SK-N-SH treated with all-trans-retinoic acid at 6 μM for 48 hours (cell line): Measurements from ENCODE around the gene CHEK2.

Source experiments
- ARNTL ChIP-seq: fragments of 450-650 bp; formaldehyde crosslinking; IDR thresholded peaks from 2 replicates; pipeline ENCODE4 v1.5.0; 2020; ENCODE audit warnings: low read depth, mild to moderate bottlenecking, moderate library complexity, borderline replicate concordance
- CSDC2 ChIP-seq: fragments of 250-450 bp; sonication (Bioruptor Pico); IDR thresholded peaks from 2 replicates; pipeline ENCODE4 v1.5.0; 2020; ENCODE audit warnings: mild to moderate bottlenecking, moderate library complexity
- GLIS3 ChIP-seq: fragments of 250-450 bp; sonication (Bioruptor Pico); IDR thresholded peaks from 2 replicates; pipeline ENCODE4 v1.5.0; 2020; ENCODE audit warnings: mild to moderate bottlenecking, moderate library complexity
- RARB ChIP-seq: fragments of 250-450 bp; sonication (Bioruptor Pico); IDR thresholded peaks from 2 replicates; pipeline ENCODE4 v1.8.0; 2021; ENCODE audit warnings: mild to moderate bottlenecking, moderate library complexity
- SNAI2 ChIP-seq: fragments of 250-450 bp; sonication (Bioruptor Pico); IDR thresholded peaks from 2 replicates; pipeline ENCODE4 v1.5.0; 2020; ENCODE audit warnings: mild to moderate bottlenecking, moderate library complexity
- TOX ChIP-seq: fragments of 250-450 bp; sonication (Bioruptor Pico); IDR thresholded peaks from 2 replicates; pipeline ENCODE4 v1.8.0; 2021; ENCODE audit warnings: mild to moderate bottlenecking, moderate library complexity, borderline replicate concordance
- ZFP3 ChIP-seq: fragments of 250-450 bp; sonication (Bioruptor Pico); IDR thresholded peaks from 2 replicates; pipeline ENCODE4 v1.5.0; 2020; ENCODE audit warnings: mild to moderate bottlenecking, moderate library complexity
- ZFP30 ChIP-seq: fragments of 450-650 bp; formaldehyde crosslinking; IDR thresholded peaks from 2 replicates; pipeline ENCODE4 v1.5.0; 2022; ENCODE audit warnings: mild to moderate bottlenecking, moderate library complexity
- ZNF565 ChIP-seq: fragments of 450-650 bp; formaldehyde crosslinking; conservative IDR thresholded peaks from 2 replicates; pipeline ENCODE4 v1.5.0; 2020; ENCODE audit warnings: low read depth, mild to moderate bottlenecking, moderate library complexity
- ZNF8 ChIP-seq: fragments of 450-650 bp; formaldehyde crosslinking; IDR thresholded peaks from 2 replicates; pipeline ENCODE4 v1.5.0; 2020; ENCODE audit warnings: mild to moderate bottlenecking, moderate library complexity
- TF ChIP-seq, protein P1 (sequence below): fragments of 250-450 bp; sonication (Bioruptor Pico); IDR thresholded peaks from 2 replicates; pipeline ENCODE4 v1.5.0; 2020; ENCODE audit warnings: mild to moderate bottlenecking, moderate library complexity
- TF ChIP-seq, protein P2 (sequence below): fragments of 250-450 bp; sonication (Bioruptor Pico); IDR thresholded peaks from 2 replicates; pipeline ENCODE4 v1.5.1; 2021; ENCODE audit warnings: mild to moderate bottlenecking, moderate library complexity
- TF ChIP-seq, protein P3 (sequence below): fragments of 250-450 bp; sonication (Bioruptor Pico); IDR thresholded peaks from 2 replicates; pipeline ENCODE4 v1.8.0; 2020; ENCODE audit warnings: mild to moderate bottlenecking, moderate library complexity, borderline replicate concordance
- TF ChIP-seq, protein P4 (sequence below): fragments of 250-450 bp; sonication (Bioruptor Pico); IDR thresholded peaks from 2 replicates; pipeline ENCODE4 v1.5.1; 2020; ENCODE audit warnings: low read depth, mild to moderate bottlenecking, moderate library complexity

DNA sequence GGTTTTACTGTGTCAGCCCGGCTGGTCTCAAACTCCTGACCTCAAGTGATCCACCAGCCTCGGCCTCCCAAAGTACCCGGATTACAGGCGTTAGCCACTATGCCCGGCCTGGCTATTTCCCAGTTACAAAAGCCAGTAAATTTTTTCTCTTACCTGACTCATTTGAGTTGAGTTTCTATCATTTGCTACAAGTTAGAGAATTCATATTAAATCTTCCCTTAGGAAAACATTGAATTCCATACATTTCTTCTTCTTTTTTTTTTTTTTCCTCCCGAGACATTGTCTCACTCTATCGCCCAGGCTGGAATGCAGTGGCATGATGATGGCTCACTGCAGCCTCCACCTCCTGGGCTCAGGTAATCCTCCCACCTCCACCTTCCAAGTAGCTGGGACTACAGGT lies 26.0 kb downstream of the CHEK2 start:
- TF ChIP-seq, protein P1, sequence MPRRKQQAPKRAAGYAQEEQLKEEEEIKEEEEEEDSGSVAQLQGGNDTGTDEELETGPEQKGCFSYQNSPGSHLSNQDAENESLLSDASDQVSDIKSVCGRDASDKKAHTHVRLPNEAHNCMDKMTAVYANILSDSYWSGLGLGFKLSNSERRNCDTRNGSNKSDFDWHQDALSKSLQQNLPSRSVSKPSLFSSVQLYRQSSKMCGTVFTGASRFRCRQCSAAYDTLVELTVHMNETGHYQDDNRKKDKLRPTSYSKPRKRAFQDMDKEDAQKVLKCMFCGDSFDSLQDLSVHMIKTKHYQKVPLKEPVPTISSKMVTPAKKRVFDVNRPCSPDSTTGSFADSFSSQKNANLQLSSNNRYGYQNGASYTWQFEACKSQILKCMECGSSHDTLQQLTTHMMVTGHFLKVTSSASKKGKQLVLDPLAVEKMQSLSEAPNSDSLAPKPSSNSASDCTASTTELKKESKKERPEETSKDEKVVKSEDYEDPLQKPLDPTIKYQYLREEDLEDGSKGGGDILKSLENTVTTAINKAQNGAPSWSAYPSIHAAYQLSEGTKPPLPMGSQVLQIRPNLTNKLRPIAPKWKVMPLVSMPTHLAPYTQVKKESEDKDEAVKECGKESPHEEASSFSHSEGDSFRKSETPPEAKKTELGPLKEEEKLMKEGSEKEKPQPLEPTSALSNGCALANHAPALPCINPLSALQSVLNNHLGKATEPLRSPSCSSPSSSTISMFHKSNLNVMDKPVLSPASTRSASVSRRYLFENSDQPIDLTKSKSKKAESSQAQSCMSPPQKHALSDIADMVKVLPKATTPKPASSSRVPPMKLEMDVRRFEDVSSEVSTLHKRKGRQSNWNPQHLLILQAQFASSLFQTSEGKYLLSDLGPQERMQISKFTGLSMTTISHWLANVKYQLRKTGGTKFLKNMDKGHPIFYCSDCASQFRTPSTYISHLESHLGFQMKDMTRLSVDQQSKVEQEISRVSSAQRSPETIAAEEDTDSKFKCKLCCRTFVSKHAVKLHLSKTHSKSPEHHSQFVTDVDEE (CRISPR knock-in tag): no peak
- TF ChIP-seq RARB (CRISPR knock-in tag) (no peak), TOX (CRISPR knock-in tag) (no peak), ZNF8 (no peak), GLIS3 (CRISPR knock-in tag) (no peak), SNAI2 (CRISPR knock-in tag) (no peak), ARNTL (CRISPR knock-in tag) (no peak), ZFP30 (CRISPR knock-in tag) (no peak), ZFP3 (no peak), ZNF565 (CRISPR knock-in tag) (no peak), CSDC2 (CRISPR knock-in tag) (no peak)
- TF ChIP-seq, protein P2, sequence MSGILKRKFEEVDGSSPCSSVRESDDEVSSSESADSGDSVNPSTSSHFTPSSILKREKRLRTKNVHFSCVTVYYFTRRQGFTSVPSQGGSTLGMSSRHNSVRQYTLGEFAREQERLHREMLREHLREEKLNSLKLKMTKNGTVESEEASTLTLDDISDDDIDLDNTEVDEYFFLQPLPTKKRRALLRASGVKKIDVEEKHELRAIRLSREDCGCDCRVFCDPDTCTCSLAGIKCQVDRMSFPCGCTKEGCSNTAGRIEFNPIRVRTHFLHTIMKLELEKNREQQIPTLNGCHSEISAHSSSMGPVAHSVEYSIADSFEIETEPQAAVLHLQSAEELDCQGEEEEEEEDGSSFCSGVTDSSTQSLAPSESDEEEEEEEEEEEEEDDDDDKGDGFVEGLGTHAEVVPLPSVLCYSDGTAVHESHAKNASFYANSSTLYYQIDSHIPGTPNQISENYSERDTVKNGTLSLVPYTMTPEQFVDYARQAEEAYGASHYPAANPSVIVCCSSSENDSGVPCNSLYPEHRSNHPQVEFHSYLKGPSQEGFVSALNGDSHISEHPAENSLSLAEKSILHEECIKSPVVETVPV (CRISPR knock-in tag): no peak
- TF ChIP-seq, protein P3, sequence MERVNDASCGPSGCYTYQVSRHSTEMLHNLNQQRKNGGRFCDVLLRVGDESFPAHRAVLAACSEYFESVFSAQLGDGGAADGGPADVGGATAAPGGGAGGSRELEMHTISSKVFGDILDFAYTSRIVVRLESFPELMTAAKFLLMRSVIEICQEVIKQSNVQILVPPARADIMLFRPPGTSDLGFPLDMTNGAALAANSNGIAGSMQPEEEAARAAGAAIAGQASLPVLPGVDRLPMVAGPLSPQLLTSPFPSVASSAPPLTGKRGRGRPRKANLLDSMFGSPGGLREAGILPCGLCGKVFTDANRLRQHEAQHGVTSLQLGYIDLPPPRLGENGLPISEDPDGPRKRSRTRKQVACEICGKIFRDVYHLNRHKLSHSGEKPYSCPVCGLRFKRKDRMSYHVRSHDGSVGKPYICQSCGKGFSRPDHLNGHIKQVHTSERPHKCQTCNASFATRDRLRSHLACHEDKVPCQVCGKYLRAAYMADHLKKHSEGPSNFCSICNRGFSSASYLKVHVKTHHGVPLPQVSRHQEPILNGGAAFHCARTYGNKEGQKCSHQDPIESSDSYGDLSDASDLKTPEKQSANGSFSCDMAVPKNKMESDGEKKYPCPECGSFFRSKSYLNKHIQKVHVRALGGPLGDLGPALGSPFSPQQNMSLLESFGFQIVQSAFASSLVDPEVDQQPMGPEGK (CRISPR knock-in tag): no peak
- TF ChIP-seq, protein P4, sequence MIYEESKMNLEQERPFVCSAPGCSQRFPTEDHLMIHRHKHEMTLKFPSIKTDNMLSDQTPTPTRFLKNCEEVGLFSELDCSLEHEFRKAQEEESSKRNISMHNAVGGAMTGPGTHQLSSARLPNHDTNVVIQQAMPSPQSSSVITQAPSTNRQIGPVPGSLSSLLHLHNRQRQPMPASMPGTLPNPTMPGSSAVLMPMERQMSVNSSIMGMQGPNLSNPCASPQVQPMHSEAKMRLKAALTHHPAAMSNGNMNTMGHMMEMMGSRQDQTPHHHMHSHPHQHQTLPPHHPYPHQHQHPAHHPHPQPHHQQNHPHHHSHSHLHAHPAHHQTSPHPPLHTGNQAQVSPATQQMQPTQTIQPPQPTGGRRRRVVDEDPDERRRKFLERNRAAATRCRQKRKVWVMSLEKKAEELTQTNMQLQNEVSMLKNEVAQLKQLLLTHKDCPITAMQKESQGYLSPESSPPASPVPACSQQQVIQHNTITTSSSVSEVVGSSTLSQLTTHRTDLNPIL (CRISPR knock-in tag): no peak
